SK-N-SH treated with all-trans-retinoic acid at 6 μM for 48 hours (cell line): ENCODE results near the gene ENO2.

Experiments used
- ESRRG ChIP-seq: fragments of 250-450 bp; sonication (Bioruptor Pico); IDR thresholded peaks from 2 replicates; pipeline ENCODE4 v1.6.1; 2021; ENCODE audit warnings: mild to moderate bottlenecking
- RARB ChIP-seq: fragments of 250-450 bp; sonication (Bioruptor Pico); IDR thresholded peaks from 2 replicates; pipeline ENCODE4 v1.8.0; 2021; ENCODE audit warnings: mild to moderate bottlenecking, moderate library complexity

GRCh38 chr12:6966351-6966750 is 52.0 kb downstream of the ENO2 start:
- no peak for TF ChIP-seq ESRRG (CRISPR knock-in tag)
- no peak for TF ChIP-seq RARB (CRISPR knock-in tag)
